HepG2 (cell line): ENCODE data around the gene NKD1. TPM values are rescaled to one million over a fixed set of nuclear protein-coding genes. Genes with fewer than 3 reads are reported as not detected.

Experiments
- ATAC-seq: fragments of 200-7000 bp; cut with Tn5 transposase; 3 replicates; pipeline ENCODE4 v1.9.1; 2020; ENCODE audit warnings: mild to moderate bottlenecking, moderate library complexity
- BruUV-seq: library from RNA; stranded (reverse); fragments of 400-500 nt; replicated peaks from 2 replicates; lab custom pipeline; 2021; lab: Mats Ljungman, UMichigan
- CTCF ChIA-PET: fragments of 300-600 bp; formaldehyde crosslinking; extraction: SDS; loops from one replicate; lab custom pipeline; 2021; ENCODE audit warnings: low total read pairs, inconsistent platforms, low intra/inter-chr PET ratio; lab: Yijun Ruan, JAX
- POLR2A ChIA-PET: fragments of 350-600 bp; sonication (Branson Sonifier 250); formaldehyde crosslinking; loops from one replicate; lab custom pipeline; 2020; ENCODE audit warnings: antibody characterized with exemption, inconsistent platforms; lab: Yijun Ruan, JAX
- DNase-seq: peaks from one replicate; pipeline ENCODE4 v3.0.0-alpha.2; 2015; ENCODE audit warnings: low spot score
- FAIRE-seq: peaks from 3 replicates; lab custom pipeline; 2011; peaks lifted over from hg19 to GRCh38; lab: Jason Lieb, UNC
- H2AFZ ChIP-seq: one replicate; pipeline ENCODE4 v1.6.1; 2011; ENCODE audit warnings: low read length, inconsistent platforms
- H3K27ac ChIP-seq: fragments of 300-600 bp; 3 replicates; pipeline ENCODE4 v1.8.0; 2011; ENCODE audit warnings: mixed run types, mild to moderate bottlenecking, mixed read lengths, low read length, inconsistent platforms; ENCODE audit not compliant: insufficient read depth; ENCODE audit errors: extremely low read length
- H3K27me3 ChIP-seq, 2 experiments: fragments of 200-600 bp in 1 of 2; 2 replicates in 1 of 2; 3 replicates in 1 of 2; pipeline versions ENCODE4 v1.6.0 to v1.8.0; 2011; ENCODE audit warnings: low read length in 2 of 2, mild to moderate bottlenecking in 2 of 2, moderate library complexity in 2 of 2, inconsistent platforms in 1 of 2; ENCODE audit not compliant: insufficient read depth in 2 of 2, control insufficient read depth in 1 of 2
- H3K36me3 ChIP-seq, 2 experiments: fragments of 200-600 bp in 1 of 2; replicated peaks in 1 of 2; 2 replicates in 1 of 2; 3 replicates in 1 of 2; pipeline versions ENCODE4 v1.5.1 to v1.8.0; 2011; ENCODE audit warnings: low read length in 2 of 2, inconsistent platforms in 1 of 2; ENCODE audit not compliant: insufficient read depth in 2 of 2, control insufficient read depth in 1 of 2
- H3K4me1 ChIP-seq: 2 replicates; pipeline ENCODE4 v1.5.1; 2012; ENCODE audit warnings: low read length, inconsistent platforms; ENCODE audit not compliant: insufficient read depth
- H3K4me2 ChIP-seq: 2 replicates; pipeline ENCODE4 v1.6.0; 2011; ENCODE audit warnings: low read depth, low read length, inconsistent platforms
- H3K4me3 ChIP-seq, 3 experiments: fragments of 200-600 bp in 1 of 3; sonication (generic), shearing (Covaris generic) in 1 of 3; replicated peaks in 1 of 3; 2 replicates each; pipeline ENCODE4 v1.5.1; 2011 to 2016; ENCODE audit warnings: low read length in 3 of 3, inconsistent platforms in 2 of 3, low read depth in 2 of 3, mild to moderate bottlenecking in 2 of 3, control low read depth in 1 of 3, mixed read lengths in 1 of 3; ENCODE audit not compliant: insufficient read depth in 1 of 3
- H3K79me2 ChIP-seq: one replicate; pipeline ENCODE4 v1.6.1; 2011; ENCODE audit warnings: low read length, inconsistent platforms; ENCODE audit not compliant: insufficient read depth
- H3K9ac ChIP-seq: 2 replicates; pipeline ENCODE4 v1.6.0; 2011; ENCODE audit warnings: mild to moderate bottlenecking, low read depth, low read length, inconsistent platforms; ENCODE audit not compliant: insufficient read depth
- H3K9me3 ChIP-seq: 2 replicates; pipeline ENCODE4 v1.5.1; 2012; ENCODE audit warnings: mild to moderate bottlenecking, low read length
- H4K20me1 ChIP-seq: 2 replicates; pipeline ENCODE4 v1.6.0; 2011; ENCODE audit warnings: inconsistent platforms, mild to moderate bottlenecking, low read length, moderate library complexity; ENCODE audit not compliant: insufficient read depth
- MEIS1 ChIP-seq: sonication (generic); formaldehyde crosslinking; IDR thresholded peaks from 2 replicates; pipeline ENCODE4 v1.9.0; 2021; ENCODE audit warnings: mild to moderate bottlenecking, missing genetic modification reagents, moderate library complexity, borderline replicate concordance
- PAF1 ChIP-seq: IDR thresholded peaks from 2 replicates; pipeline ENCODE4 v1.6.1; 2016; ENCODE audit warnings: missing genetic modification reagents, missing compliant biosample characterization
- POLR2A ChIP-seq, 2 experiments: IDR thresholded peaks; 2 replicates each; pipeline ENCODE4 v1.6.1; 2011; ENCODE audit warnings: low read depth in 2 of 2, low read length in 2 of 2, mild to moderate bottlenecking in 1 of 2, moderate library complexity in 1 of 2; ENCODE audit not compliant: insufficient read depth in 1 of 2
- POLR2G ChIP-seq: fragments of 200-400 bp; formaldehyde crosslinking; IDR thresholded peaks from 2 replicates; pipeline ENCODE4 v1.6.1; 2018; ENCODE audit warnings: mild to moderate bottlenecking, low read depth, low read length, moderate library complexity
- RBM22 ChIP-seq: fragments of 200-400 bp; formaldehyde crosslinking; optimal IDR thresholded peaks from 2 replicates; pipeline ENCODE3; 2017; ENCODE audit warnings: mild to moderate bottlenecking, low read length, moderate library complexity
- SMC3 ChIP-seq: IDR thresholded peaks from 2 replicates; pipeline ENCODE4 v1.6.1; 2011; ENCODE audit warnings: low read length, improper control_type of control experiment
- STAG1 ChIP-seq: sonication (generic); formaldehyde crosslinking; IDR thresholded peaks from 2 replicates; pipeline ENCODE4 v1.4.0; 2020; ENCODE audit warnings: missing genetic modification reagents
- ZMYM3 ChIP-seq: sonication (generic); formaldehyde crosslinking; IDR thresholded peaks from 2 replicates; pipeline ENCODE4 v1.5.1; 2020; ENCODE audit warnings: mild to moderate bottlenecking, missing genetic modification reagents
- ZNF709 ChIP-seq: sonication (generic); formaldehyde crosslinking; IDR thresholded peaks from 2 replicates; pipeline ENCODE4 v1.5.0; 2020; ENCODE audit warnings: mild to moderate bottlenecking, missing genetic modification reagents
- ZNF768 ChIP-seq: sonication (generic); formaldehyde crosslinking; IDR thresholded peaks from 2 replicates; pipeline ENCODE4 v1.4.0; 2020; ENCODE audit warnings: missing genetic modification reagents
- WGBS: methylation state at CpG from one replicate; pipeline ENCODE4 v1.1.6; 2017; ENCODE audit warnings: low lambda C conversion rate; 5-methylcytosine and 5-hydroxymethylcytosine counted together
- in situ Hi-C: cut with HindIII; loops from 2 replicates; pipeline ENCODE4 v1.10.0; 2017; ENCODE audit warnings: low pct_unique_long_range_greater_than_20kb; ENCODE audit not compliant: extremely low pct_ligation_motif_present
- intact Hi-C: fragments of 100-400 bp; cut with micrococcal nuclease; formaldehyde crosslinking; loops from one replicate; pipeline ENCODE4 v1.10.0; 2022; ENCODE audit not compliant: unreplicated experiment
- polyA plus RNA-seq, 8 experiments: library from polyadenylated mRNA; depleted of rRNA in 3 of 8; stranded (reverse) in 7 of 8; unstranded in 1 of 8; fragments of >200 nt; fragmentation: Illumina TruSeq in 4 of 8; extraction: Trizol in 4 of 8; gene quantifications; 2 replicates each; pipeline versions ENCODE4 v1.2.1 to v1.2.3, GENCODE V29; 2011 to 2016; ENCODE audit warnings: low read depth in 4 of 8, missing spikeins in 1 of 8, mixed read lengths in 1 of 8; ENCODE audit not compliant: insufficient read depth in 1 of 8
- total RNA-seq, 5 experiments: library from RNA; depleted of rRNA; stranded (reverse); fragments of >200 nt; fragmentation: Illumina TruSeq; extraction: Trizol; gene quantifications; 2 replicates each; pipeline ENCODE4 v1.2.3, GENCODE V29; 2016; ENCODE audit warnings: low read depth in 1 of 5
- TF ChIP-seq, protein P1 (sequence below): sonication (generic); formaldehyde crosslinking; IDR thresholded peaks from 2 replicates; pipeline ENCODE4 v1.9.0; 2022; ENCODE audit warnings: missing genetic modification reagents, mild to moderate bottlenecking, borderline replicate concordance
- TF ChIP-seq, protein P2 (sequence below): sonication (generic); formaldehyde crosslinking; IDR thresholded peaks from 2 replicates; pipeline ENCODE4 v1.8.1; 2023; ENCODE audit warnings: mild to moderate bottlenecking, moderate library complexity, missing genetic modification reagents

Gene NKD1
- total and polyA plus RNA-seq, 2 of the 13 experiments (the other 11 are each of a cell fraction or from before 2014, with no cell fraction given) = 70.4 to 121 TPM

DNA sequence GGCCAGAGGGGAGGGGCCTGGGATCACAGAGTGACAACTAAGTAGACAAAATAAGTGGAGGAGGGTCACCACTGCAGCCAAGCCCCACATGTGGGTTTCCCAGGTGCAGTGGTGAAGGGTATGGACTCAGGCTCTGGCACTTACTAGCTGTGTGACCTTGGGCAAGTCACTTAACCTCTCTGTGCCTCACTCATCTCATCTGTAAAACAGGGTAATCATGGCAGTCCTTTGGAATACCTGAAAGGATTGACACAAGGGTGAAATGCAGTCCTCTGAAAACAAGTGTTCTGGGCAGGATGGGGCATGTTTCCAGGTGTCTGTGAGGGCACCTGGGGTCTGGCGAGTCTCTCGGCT is 55.8 kb downstream of the NKD1 start:
- peaks cover 98% of the 10 kb centered on the region for H4K20me1 ChIP-seq
- H3K4me3 ChIP-seq = no peak overlapping the region
- H3K27ac ChIP-seq = no peak overlapping the region
- H2AFZ ChIP-seq = no peak overlapping the region
- H3K9me3 ChIP-seq = no peaks in the 10 kb centered on the region
- H3K27me3 ChIP-seq = no peaks in the 10 kb centered on the region
- ChIA-PET CTCF (no interaction called here), POLR2A (interaction anchor here (1.2 kb wide), 1 partner anchor 11 kb away, joined by 3 read pairs; no protein-coding TSS in a partner anchor)
- no peak overlapping the region for H3K9ac ChIP-seq
- BruUV-seq = no TSS peak
- FAIRE-seq (no peak), ATAC-seq (0 out of 3 replicates have a peak, but pooled peaks have one; percentile 1), DNase-seq (no peak)
- H3K4me2 ChIP-seq = no peak overlapping the region
- TF ChIP-seq ZNF709 (CRISPR knock-in tag) (no peak), MEIS1 (CRISPR knock-in tag) (no peak), POLR2A (IDR thresholded peaks at IDR 0.05; ENCODE audit: insufficient read depth in 1 of 2, low read depth in 2 of 2, low read length in 2 of 2) (peak in 1 of 2 experiments; percentile 27; a peak in 1 of 4 replicates), STAG1 (CRISPR knock-in tag) (no peak), POLR2G (peak; percentile 61), ZMYM3 (peak; percentile 65; the same call in 1 of the 2 replicates), RBM22 (peak; percentile 0), SMC3 (no peak), PAF1 (CRISPR knock-in tag) (no peak), ZNF768 (CRISPR knock-in tag) (peak; percentile 98)
- TF ChIP-seq, protein P1, sequence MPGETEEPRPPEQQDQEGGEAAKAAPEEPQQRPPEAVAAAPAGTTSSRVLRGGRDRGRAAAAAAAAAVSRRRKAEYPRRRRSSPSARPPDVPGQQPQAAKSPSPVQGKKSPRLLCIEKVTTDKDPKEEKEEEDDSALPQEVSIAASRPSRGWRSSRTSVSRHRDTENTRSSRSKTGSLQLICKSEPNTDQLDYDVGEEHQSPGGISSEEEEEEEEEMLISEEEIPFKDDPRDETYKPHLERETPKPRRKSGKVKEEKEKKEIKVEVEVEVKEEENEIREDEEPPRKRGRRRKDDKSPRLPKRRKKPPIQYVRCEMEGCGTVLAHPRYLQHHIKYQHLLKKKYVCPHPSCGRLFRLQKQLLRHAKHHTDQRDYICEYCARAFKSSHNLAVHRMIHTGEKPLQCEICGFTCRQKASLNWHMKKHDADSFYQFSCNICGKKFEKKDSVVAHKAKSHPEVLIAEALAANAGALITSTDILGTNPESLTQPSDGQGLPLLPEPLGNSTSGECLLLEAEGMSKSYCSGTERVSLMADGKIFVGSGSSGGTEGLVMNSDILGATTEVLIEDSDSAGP (CRISPR knock-in tag) = no peak
- TF ChIP-seq, protein P2, sequence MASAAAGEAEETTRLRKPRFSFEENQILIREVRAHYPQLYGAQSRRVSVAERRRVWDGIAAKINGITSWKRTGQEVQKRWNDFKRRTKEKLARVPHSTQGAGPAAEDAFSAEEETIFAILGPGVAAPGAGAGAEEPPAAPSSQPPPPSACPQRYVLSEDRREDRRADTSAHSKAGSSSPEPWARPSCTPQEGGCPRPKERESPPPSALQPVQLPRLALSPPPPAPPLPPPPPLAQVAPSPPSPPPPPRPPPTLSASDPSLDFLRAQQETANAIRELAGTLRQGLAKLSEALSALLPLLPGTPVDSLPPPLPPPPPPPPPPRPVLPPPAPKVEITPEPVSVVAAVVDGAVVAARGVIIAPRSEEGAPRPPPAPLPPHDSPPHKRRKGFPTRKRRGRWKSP (CRISPR knock-in tag) = no peak
- H3K4me1 ChIP-seq = peaks cover 71% of the 10 kb centered on the region
- 100% methylated on average over 2 of the region's 2 CpGs for WGBS
- peaks cover 69 to 97% of the 10 kb centered on the region in 2 experiments for H3K36me3 ChIP-seq
- intact Hi-C loops = no loop called here
- peaks cover 83% of the 10 kb centered on the region for H3K79me2 ChIP-seq
- in situ Hi-C loops = no loop called here
